ENCODE results near the gene DLGAP1.

Gene DLGAP1

DNA sequence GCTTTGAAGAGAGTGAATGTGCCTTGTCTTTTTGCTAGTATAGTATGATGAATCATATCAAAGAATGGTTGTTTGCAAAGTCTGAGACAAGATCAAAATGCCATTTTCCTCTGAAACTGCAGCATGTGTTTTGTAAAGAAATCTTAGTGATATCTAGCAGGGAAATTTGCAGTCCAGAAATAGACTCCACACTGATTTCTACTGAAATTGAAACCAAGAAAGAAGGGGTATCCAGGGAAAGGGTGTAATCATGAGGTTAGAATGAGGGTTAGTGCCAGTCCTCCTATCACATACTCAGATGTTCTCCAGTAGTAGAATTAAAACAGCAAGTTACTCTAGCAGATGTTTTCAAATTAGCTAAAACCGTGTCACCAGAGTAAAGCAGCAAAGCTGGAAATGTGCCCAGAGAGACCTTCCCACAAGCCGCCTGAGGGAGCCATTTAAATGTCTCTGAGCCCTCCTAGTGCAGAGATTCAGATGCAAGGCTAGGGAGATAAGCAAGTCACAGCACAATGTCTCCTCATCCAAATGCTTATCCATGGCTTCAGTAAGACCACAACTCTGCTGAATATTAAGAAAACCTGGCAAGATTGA, 4.9 kb downstream of the DLGAP1 start:
- peaks cover 16 to 53% (median 22%) of the 10 kb centered on the region in 5 experiments for H3K27me3 ChIP-seq (replicated peaks in 2 of 5; ENCODE audit: control insufficient read depth in 4 of 5, insufficient read depth in 5 of 5, low read length in 4 of 5)
- H3K4me3 ChIP-seq (ENCODE audit: control insufficient read depth in 1 of 7, extremely low read depth in 1 of 7, insufficient read depth in 4 of 7, low read depth in 2 of 7, low read length in 6 of 7): no peak overlapping the region
- DNase-seq: no peak
- peaks cover 0 to 14% (median 11%) of the 10 kb centered on the region in 4 experiments for H3K4me1 ChIP-seq (ENCODE audit: control extremely low read depth in 1 of 4, control insufficient read depth in 4 of 4, insufficient read depth in 4 of 4, low read length in 3 of 4)
- 33% methylated on average over 2 of the region's 2 CpGs for WGBS (ENCODE audit: insufficient coverage)
- ChIA-PET POLR2A (interaction anchor here (0.6 kb wide), 1 partner anchor 11 kb away, joined by 4 read pairs; no protein-coding TSS in a partner anchor), CTCF (no interaction called here)
- H3K9me3 ChIP-seq (ENCODE audit: control extremely low read depth in 1 of 5, control insufficient read depth in 4 of 5, insufficient read depth in 2 of 5, low read depth in 1 of 5, low read length in 4 of 5): peaks cover 0 to 1% (median 0%) of the 10 kb centered on the region in 5 experiments
- no peaks in the 10 kb centered on the region for H3K36me3 ChIP-seq (ENCODE audit: control insufficient read depth in 4 of 4, insufficient read depth in 4 of 4, low read length in 3 of 4)
- H3K27ac ChIP-seq (ENCODE audit: insufficient read depth in 1 of 2, low read depth in 1 of 2, low read length in 2 of 2, poor library complexity in 1 of 2, severe bottlenecking in 2 of 2): no peak overlapping the region

DNA sequence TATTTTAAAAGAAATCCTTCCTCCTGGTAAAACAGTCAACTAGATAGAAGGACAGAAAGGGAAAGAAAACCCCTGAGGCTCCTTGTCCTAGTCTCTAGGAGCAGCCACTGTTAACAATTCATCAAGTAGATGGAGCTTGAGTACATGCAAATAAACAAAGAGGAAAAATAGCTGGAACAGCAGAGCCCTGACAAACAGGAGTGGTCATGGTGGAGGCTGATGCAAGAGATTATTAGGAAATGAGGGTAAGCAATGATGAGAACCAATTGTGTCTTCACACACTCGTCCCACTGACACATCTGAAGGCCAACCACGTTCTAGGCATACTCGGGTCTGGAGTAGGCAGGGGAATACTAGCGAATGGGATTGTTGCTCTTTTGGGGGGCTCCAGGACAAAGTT, 9.2 kb downstream of the DLGAP1 start:
- 95% methylated on average over 4 of the region's 4 CpGs for WGBS (ENCODE audit: insufficient coverage)
- ChIA-PET CTCF (no interaction called here), POLR2A (no interaction called here)
- Histone ChIP-seq H3K4me1 (ENCODE audit: control extremely low read depth in 1 of 4, control insufficient read depth in 4 of 4, insufficient read depth in 4 of 4, low read length in 3 of 4) (no peaks in the 10 kb centered on the region), H3K27me3 (replicated peaks in 2 of 5; ENCODE audit: control insufficient read depth in 4 of 5, insufficient read depth in 5 of 5, low read length in 4 of 5) (peaks cover 0 to 12% (median 7%) of the 10 kb centered on the region in 5 experiments), H3K36me3 (ENCODE audit: control insufficient read depth in 4 of 4, insufficient read depth in 4 of 4, low read length in 3 of 4) (no peaks in the 10 kb centered on the region), H3K4me3 (ENCODE audit: control insufficient read depth in 1 of 7, extremely low read depth in 1 of 7, insufficient read depth in 4 of 7, low read depth in 2 of 7, low read length in 6 of 7) (no peak overlapping the region), H3K9me3 (ENCODE audit: control extremely low read depth in 1 of 5, control insufficient read depth in 4 of 5, insufficient read depth in 2 of 5, low read depth in 1 of 5, low read length in 4 of 5) (peaks cover 0 to 1% (median 0%) of the 10 kb centered on the region in 5 experiments), H3K27ac (ENCODE audit: insufficient read depth in 1 of 2, low read depth in 1 of 2, low read length in 2 of 2, poor library complexity in 1 of 2, severe bottlenecking in 2 of 2) (no peak overlapping the region)
- no peak for DNase-seq

DNA sequence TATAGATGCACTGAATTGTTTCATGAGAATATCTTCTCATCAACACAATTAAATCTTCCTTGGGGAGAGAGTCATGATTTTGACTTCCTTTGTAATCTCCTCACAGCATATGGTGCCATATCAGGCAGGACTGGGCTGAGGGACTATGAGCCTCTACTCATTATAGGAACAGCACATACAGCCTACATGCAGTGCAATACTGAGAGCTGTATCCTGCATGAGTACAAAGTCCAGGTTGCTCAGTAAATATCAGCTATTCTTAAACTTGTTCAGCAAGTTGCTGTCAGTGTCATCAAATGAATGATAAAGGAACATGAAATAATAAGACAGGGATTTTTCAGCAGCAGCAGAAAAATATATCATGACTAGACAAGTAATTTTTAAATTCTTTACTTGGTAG, 10.8 kb downstream of the DLGAP1 start:
- Histone ChIP-seq H3K27me3 (replicated peaks in 2 of 5; ENCODE audit: control insufficient read depth in 4 of 5, insufficient read depth in 5 of 5, low read length in 4 of 5) (peaks cover 0 to 3% (median 0%) of the 10 kb centered on the region in 5 experiments), H3K9me3 (ENCODE audit: control extremely low read depth in 1 of 5, control insufficient read depth in 4 of 5, insufficient read depth in 2 of 5, low read depth in 1 of 5, low read length in 4 of 5) (no peaks in the 10 kb centered on the region), H3K27ac (ENCODE audit: insufficient read depth in 1 of 2, low read depth in 1 of 2, low read length in 2 of 2, poor library complexity in 1 of 2, severe bottlenecking in 2 of 2) (no peak overlapping the region), H3K4me3 (ENCODE audit: control insufficient read depth in 1 of 7, extremely low read depth in 1 of 7, insufficient read depth in 4 of 7, low read depth in 2 of 7, low read length in 6 of 7) (no peak overlapping the region), H3K4me1 (ENCODE audit: control extremely low read depth in 1 of 4, control insufficient read depth in 4 of 4, insufficient read depth in 4 of 4, low read length in 3 of 4) (no peaks in the 10 kb centered on the region), H3K36me3 (ENCODE audit: control insufficient read depth in 4 of 4, insufficient read depth in 4 of 4, low read length in 3 of 4) (no peaks in the 10 kb centered on the region)
- no peak for DNase-seq
- POLR2A ChIA-PET: no interaction called here
- CTCF ChIA-PET: no interaction called here

DNA sequence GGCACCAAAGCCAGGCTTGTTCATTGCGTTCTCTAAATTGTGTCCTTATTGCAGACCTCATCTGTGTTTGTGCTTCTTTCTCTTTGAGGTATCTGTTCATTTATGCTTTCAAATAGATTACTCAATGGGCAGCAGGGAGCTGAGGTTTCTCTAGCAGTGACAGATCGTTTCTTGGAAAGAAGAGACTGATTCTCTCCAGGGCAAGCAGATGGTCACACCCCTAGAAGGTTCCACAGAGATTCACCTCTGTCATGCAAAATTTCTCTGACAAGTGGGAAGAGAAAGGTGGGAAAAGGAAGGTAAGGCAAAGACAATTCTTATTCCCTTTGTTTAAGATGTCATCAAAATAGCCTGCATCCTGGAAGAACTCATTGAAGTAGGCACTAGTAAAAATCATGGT, 14.0 kb downstream of the DLGAP1 start:
- no peak for DNase-seq
- Histone ChIP-seq H3K27ac (ENCODE audit: insufficient read depth in 1 of 2, low read depth in 1 of 2, low read length in 2 of 2, poor library complexity in 1 of 2, severe bottlenecking in 2 of 2) (no peak overlapping the region), H3K27me3 (replicated peaks in 2 of 5; ENCODE audit: control insufficient read depth in 4 of 5, insufficient read depth in 5 of 5, low read length in 4 of 5) (peaks cover 0 to 2% (median 0%) of the 10 kb centered on the region in 5 experiments), H3K9me3 (ENCODE audit: control extremely low read depth in 1 of 5, control insufficient read depth in 4 of 5, insufficient read depth in 2 of 5, low read depth in 1 of 5, low read length in 4 of 5) (no peaks in the 10 kb centered on the region), H3K4me3 (ENCODE audit: control insufficient read depth in 1 of 7, extremely low read depth in 1 of 7, insufficient read depth in 4 of 7, low read depth in 2 of 7, low read length in 6 of 7) (no peak overlapping the region), H3K36me3 (ENCODE audit: control insufficient read depth in 4 of 4, insufficient read depth in 4 of 4, low read length in 3 of 4) (no peaks in the 10 kb centered on the region), H3K4me1 (ENCODE audit: control extremely low read depth in 1 of 4, control insufficient read depth in 4 of 4, insufficient read depth in 4 of 4, low read length in 3 of 4) (no peaks in the 10 kb centered on the region)
- ChIA-PET CTCF (no interaction called here), POLR2A (no interaction called here)
- WGBS (ENCODE audit: insufficient coverage): 58% methylated on average over 2 of the region's 2 CpGs

DNA sequence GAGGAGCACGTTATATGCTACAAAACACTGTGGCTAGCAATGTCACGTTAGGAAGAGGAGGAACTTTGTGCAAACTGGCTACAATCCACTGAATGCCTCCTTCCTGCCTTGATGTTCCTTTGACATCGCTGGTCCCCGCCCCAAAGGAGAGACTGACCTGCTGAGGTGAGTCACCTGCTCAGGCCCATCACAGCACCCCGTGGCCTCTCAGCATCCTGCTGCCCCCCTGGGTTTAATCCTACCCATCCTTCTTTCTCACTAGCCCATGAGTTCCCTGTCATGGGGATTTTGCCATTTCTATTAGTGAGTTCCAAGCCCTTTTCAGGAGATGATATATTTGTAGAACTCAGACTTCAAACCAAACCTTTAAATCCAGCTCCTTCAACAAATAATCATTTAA, 16.2 kb downstream of the DLGAP1 start:
- DNase-seq: no peak
- no peaks in the 10 kb centered on the region for H3K4me1 ChIP-seq (ENCODE audit: control extremely low read depth in 1 of 4, control insufficient read depth in 4 of 4, insufficient read depth in 4 of 4, low read length in 3 of 4)
- peaks cover 0 to 2% (median 0%) of the 10 kb centered on the region in 5 experiments for H3K27me3 ChIP-seq (replicated peaks in 2 of 5; ENCODE audit: control insufficient read depth in 4 of 5, insufficient read depth in 5 of 5, low read length in 4 of 5)
- WGBS (ENCODE audit: insufficient coverage): 53% methylated on average over 5 of the region's 5 CpGs
- POLR2A ChIA-PET: no interaction called here
- H3K4me3 ChIP-seq (ENCODE audit: control insufficient read depth in 1 of 7, extremely low read depth in 1 of 7, insufficient read depth in 4 of 7, low read depth in 2 of 7, low read length in 6 of 7): no peak overlapping the region
- no peak overlapping the region for H3K27ac ChIP-seq (ENCODE audit: insufficient read depth in 1 of 2, low read depth in 1 of 2, low read length in 2 of 2, poor library complexity in 1 of 2, severe bottlenecking in 2 of 2)
- CTCF ChIA-PET: interaction anchor here (1.1 kb wide), 1 partner anchor 45 kb away, joined by 3 read pairs; no protein-coding TSS in a partner anchor
- H3K9me3 ChIP-seq (ENCODE audit: control extremely low read depth in 1 of 5, control insufficient read depth in 4 of 5, insufficient read depth in 2 of 5, low read depth in 1 of 5, low read length in 4 of 5): no peaks in the 10 kb centered on the region
- H3K36me3 ChIP-seq (ENCODE audit: control insufficient read depth in 4 of 4, insufficient read depth in 4 of 4, low read length in 3 of 4): no peaks in the 10 kb centered on the region

DNA sequence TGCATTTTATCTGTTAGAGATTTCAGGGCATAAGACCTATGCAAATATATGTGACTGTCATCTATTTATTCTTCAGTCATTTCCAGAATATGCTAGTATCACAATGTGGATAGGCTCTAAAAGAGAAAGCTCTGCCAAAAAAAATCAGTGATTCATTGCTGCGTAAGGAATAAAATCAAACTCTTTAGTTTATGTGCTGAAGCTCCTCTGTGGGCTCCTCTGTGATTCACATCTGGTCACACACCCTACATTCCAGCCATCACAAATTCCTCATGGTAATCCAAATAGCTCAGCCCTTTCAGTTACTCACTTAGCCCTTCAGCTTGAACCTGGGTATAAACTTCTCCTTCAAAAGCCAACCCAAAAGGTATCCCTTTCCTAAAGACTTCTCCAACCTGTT, 21.4 kb downstream of the DLGAP1 start:
- DNase-seq: no peak
- H3K4me1 ChIP-seq (ENCODE audit: control extremely low read depth in 1 of 4, control insufficient read depth in 4 of 4, insufficient read depth in 4 of 4, low read length in 3 of 4): no peaks in the 10 kb centered on the region
- H3K27me3 ChIP-seq (replicated peaks in 2 of 5; ENCODE audit: control insufficient read depth in 4 of 5, insufficient read depth in 5 of 5, low read length in 4 of 5): no peaks in the 10 kb centered on the region
- H3K27ac ChIP-seq (ENCODE audit: insufficient read depth in 1 of 2, low read depth in 1 of 2, low read length in 2 of 2, poor library complexity in 1 of 2, severe bottlenecking in 2 of 2): no peak overlapping the region
- no peaks in the 10 kb centered on the region for H3K9me3 ChIP-seq (ENCODE audit: control extremely low read depth in 1 of 5, control insufficient read depth in 4 of 5, insufficient read depth in 2 of 5, low read depth in 1 of 5, low read length in 4 of 5)
- no peaks in the 10 kb centered on the region for H3K36me3 ChIP-seq (ENCODE audit: control insufficient read depth in 4 of 4, insufficient read depth in 4 of 4, low read length in 3 of 4)
- CTCF ChIA-PET: no interaction called here
- POLR2A ChIA-PET: no interaction called here
- 89% methylated on average over 1 of the region's 1 CpG for WGBS (ENCODE audit: insufficient coverage)
- no peak overlapping the region for H3K4me3 ChIP-seq (ENCODE audit: control insufficient read depth in 1 of 7, extremely low read depth in 1 of 7, insufficient read depth in 4 of 7, low read depth in 2 of 7, low read length in 6 of 7)

DNA sequence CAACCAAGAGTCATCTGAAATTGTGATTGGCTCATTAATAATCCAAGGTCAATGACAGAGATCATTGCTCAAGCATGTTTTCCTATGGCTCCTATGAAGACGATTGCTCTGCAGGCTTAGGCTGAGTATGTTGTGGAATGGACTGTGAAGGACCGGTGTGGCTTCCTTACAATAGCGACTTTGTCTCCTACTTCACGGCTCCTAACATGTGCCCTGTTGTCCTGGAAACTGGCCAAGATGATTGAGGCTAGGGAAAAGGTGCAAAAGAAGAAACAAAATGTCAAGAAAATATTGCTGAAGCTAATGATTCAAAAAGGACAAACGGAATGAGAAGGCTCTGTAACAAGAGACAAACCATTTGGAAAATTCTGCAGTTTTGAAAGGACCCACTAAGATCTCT, 24.3 kb downstream of the DLGAP1 start:
- CTCF ChIA-PET: no interaction called here

More for the DNA sequence above, 24.3 kb downstream of the DLGAP1 start:
- Histone ChIP-seq H3K4me1 (ENCODE audit: control extremely low read depth in 1 of 4, control insufficient read depth in 4 of 4, insufficient read depth in 4 of 4, low read length in 3 of 4) (no peaks in the 10 kb centered on the region), H3K27ac (ENCODE audit: insufficient read depth in 1 of 2, low read depth in 1 of 2, low read length in 2 of 2, poor library complexity in 1 of 2, severe bottlenecking in 2 of 2) (no peak overlapping the region), H3K27me3 (replicated peaks in 2 of 5; ENCODE audit: control insufficient read depth in 4 of 5, insufficient read depth in 5 of 5, low read length in 4 of 5) (no peaks in the 10 kb centered on the region), H3K9me3 (ENCODE audit: control extremely low read depth in 1 of 5, control insufficient read depth in 4 of 5, insufficient read depth in 2 of 5, low read depth in 1 of 5, low read length in 4 of 5) (no peaks in the 10 kb centered on the region), H3K4me3 (ENCODE audit: control insufficient read depth in 1 of 7, extremely low read depth in 1 of 7, insufficient read depth in 4 of 7, low read depth in 2 of 7, low read length in 6 of 7) (no peak overlapping the region), H3K36me3 (ENCODE audit: control insufficient read depth in 4 of 4, insufficient read depth in 4 of 4, low read length in 3 of 4) (no peaks in the 10 kb centered on the region)
- DNase-seq: no peak
- 98% methylated on average over 5 of the region's 5 CpGs for WGBS (ENCODE audit: insufficient coverage)
- POLR2A ChIA-PET: no interaction called here
